HG02885 (cell line): Measurements from ENCODE around the gene POLR1C.
"Not testable (repeated sequence)": the region's sequence is repeated elsewhere in the genome, so short reads cannot be mapped to it uniquely, and the experiment has no call there.

Experiments used
- ATAC-seq: cut with Tn5 transposase; IDR thresholded peaks from one replicate; pipeline ENCODE4 v1.9.1; 2021; ENCODE audit warnings: mild to moderate bottlenecking; ENCODE audit not compliant: unreplicated experiment, poor library complexity

Gene POLR1C

GRCh38 chr6:43492673-43493072 is 24.2 kb upstream of the POLR1C start:
- ATAC-seq: no peak

- no peak for ATAC-seq
Measured at GRCh38 chr6:43493230-43493629, 23.7 kb upstream of the POLR1C start.

- no peak for ATAC-seq
Measured at GRCh38 chr6:43493833-43494232, 23.1 kb upstream of the POLR1C start.

- no peak for ATAC-seq
Measured at GRCh38 chr6:43494321-43494720, 22.6 kb upstream of the POLR1C start.

- ATAC-seq: no peak
Measured at GRCh38 chr6:43494766-43495165, 22.1 kb upstream of the POLR1C start.

GRCh38 chr6:43495409-43495941 is 21.4 kb upstream of the POLR1C start:
- ATAC-seq: no peak

- ATAC-seq: no peak
Measured at GRCh38 chr6:43496370-43497128, 20.3 kb upstream of the POLR1C start.

- no peak for ATAC-seq
Measured at GRCh38 chr6:43497129-43497396, 19.8 kb upstream of the POLR1C start.

- no peak for ATAC-seq
Measured at GRCh38 chr6:43497689-43498088, 19.2 kb upstream of the POLR1C start.

- ATAC-seq: not testable (repeated sequence)
Measured at GRCh38 chr6:43498291-43498690, 18.6 kb upstream of the POLR1C start.

- ATAC-seq: no peak
Measured at GRCh38 chr6:43499028-43499815, 17.7 kb upstream of the POLR1C start.

- no peak for ATAC-seq
Measured at GRCh38 chr6:43500921-43501320, 16.0 kb upstream of the POLR1C start.

- no peak for ATAC-seq
Measured at GRCh38 chr6:43502666-43503065, 14.2 kb upstream of the POLR1C start.

- no peak for ATAC-seq
Measured at GRCh38 chr6:43503443-43503842, 13.4 kb upstream of the POLR1C start.

GRCh38 chr6:43504756-43505593 is 11.9 kb upstream of the POLR1C start:
- ATAC-seq: no peak

GRCh38 chr6:43505718-43506117 is 11.2 kb upstream of the POLR1C start:
- no peak for ATAC-seq

GRCh38 chr6:43506171-43506570 is 10.7 kb upstream of the POLR1C start:
- no peak for ATAC-seq

- no peak for ATAC-seq
Measured at GRCh38 chr6:43506667-43507471, 10.0 kb upstream of the POLR1C start.

GRCh38 chr6:43508481-43509141 is 8.3 kb upstream of the POLR1C start:
- no peak for ATAC-seq
